ENCODE measurements around the gene FOXA3. TPM values are rescaled to one million over a fixed set of nuclear protein-coding genes. Genes with fewer than 3 reads are reported as not detected.

The FOXA3 gene
- not detected for total RNA-seq
- long read RNA-seq: 0 reads

GRCh38 chr19:45863840-45864628 is at the start of gene FOXA3:
FOXA3 (plus strand) TSS chr19:45864326; CDS start chr19:45864457, 131 bp downstream.
- ATAC-seq (peak; percentile 42), DNase-seq (peak; percentile 49)
- intact Hi-C loops (cut with micrococcal nuclease): no loop called here

- DNase-seq: no peak
- peak; percentile 7 for ATAC-seq
- intact Hi-C loops (cut with micrococcal nuclease): no loop called here
Measured at GRCh38 chr19:45814851-45815480, 49.2 kb upstream of the FOXA3 start, which contains the start of gene RSPH6A. RSPH6A (minus strand) TSS chr19:45815308; CDS start chr19:45815176, 132 bp downstream.

- DNase-seq (peak; percentile 44), ATAC-seq (peak; percentile 37)
- intact Hi-C loops (cut with micrococcal nuclease): no loop called here
Measured at GRCh38 chr19:45815481-45816216, 48.5 kb upstream of the FOXA3 start.

GRCh38 chr19:45816236-45817009 is 47.7 kb upstream of the FOXA3 start:
- ATAC-seq: peak; percentile 6
- no peak for DNase-seq
- intact Hi-C loops (cut with micrococcal nuclease): no loop called here

- intact Hi-C loops (cut with micrococcal nuclease): no loop called here
- DNase-seq: peak; percentile 94
- peak; percentile 86 for ATAC-seq
Measured at GRCh38 chr19:45817010-45817724, 47.0 kb upstream of the FOXA3 start.

- peak; percentile 12 for ATAC-seq
- DNase-seq: no peak
- intact Hi-C loops (cut with micrococcal nuclease): no loop called here
Measured at GRCh38 chr19:45817725-45818301, 46.3 kb upstream of the FOXA3 start.

GRCh38 chr19:45819769-45820168 is 44.4 kb upstream of the FOXA3 start:
- intact Hi-C loops (cut with micrococcal nuclease): no loop called here
- no peak for ATAC-seq
- no peak for DNase-seq

- ATAC-seq (no peak), DNase-seq (no peak)
- intact Hi-C loops (cut with micrococcal nuclease): no loop called here
Measured at GRCh38 chr19:45820413-45821102, 43.6 kb upstream of the FOXA3 start.

GRCh38 chr19:45821103-45821521 is 43.0 kb upstream of the FOXA3 start:
- ATAC-seq (no peak), DNase-seq (no peak)
- intact Hi-C loops (cut with micrococcal nuclease): no loop called here

GRCh38 chr19:45821570-45821969 is 42.6 kb upstream of the FOXA3 start:
- ATAC-seq (no peak), DNase-seq (no peak)
- intact Hi-C loops (cut with micrococcal nuclease): no loop called here

GRCh38 chr19:45822716-45823115 is 41.4 kb upstream of the FOXA3 start:
- intact Hi-C loops (cut with micrococcal nuclease): no loop called here
- no peak for DNase-seq
- no peak for ATAC-seq

- DNase-seq (no peak), ATAC-seq (no peak)
- intact Hi-C loops (cut with micrococcal nuclease): no loop called here
Measured at GRCh38 chr19:45823182-45823581, 40.9 kb upstream of the FOXA3 start.

- intact Hi-C loops (cut with micrococcal nuclease): no loop called here
- DNase-seq (no peak), ATAC-seq (peak; percentile 12)
Measured at GRCh38 chr19:45824041-45824471, 40.1 kb upstream of the FOXA3 start.

GRCh38 chr19:45824531-45825262 is 39.4 kb upstream of the FOXA3 start:
- intact Hi-C loops (cut with micrococcal nuclease): no loop called here
- ATAC-seq (no peak), DNase-seq (no peak)

GRCh38 chr19:45825263-45825605 is 38.9 kb upstream of the FOXA3 start:
- intact Hi-C loops (cut with micrococcal nuclease): no loop called here
- DNase-seq (no peak), ATAC-seq (no peak)

- ATAC-seq (no peak), DNase-seq (no peak)
- intact Hi-C loops (cut with micrococcal nuclease): no loop called here
Measured at GRCh38 chr19:45825917-45826893, 37.9 kb upstream of the FOXA3 start.
